WTC11 (cell line): ENCODE measurements around the gene ZC3H8.
"Not testable (repeated sequence)": the region's sequence is repeated elsewhere in the genome, so short reads cannot be mapped to it uniquely, and the experiment has no call there.

Source experiments
- CTCF ChIP-seq: fragments of 200-600 bp; IDR thresholded peaks from 2 replicates; pipeline ENCODE4 v1.8.0; 2022; ENCODE audit warnings: antibody characterized with exemption
- GTF2I ChIP-seq: fragments of 250-450 bp; sonication (Bioruptor Pico); conservative IDR thresholded peaks from 2 replicates; pipeline ENCODE4 v1.4.0; 2021; ENCODE audit warnings: mild to moderate bottlenecking
- KAT7 ChIP-seq: sonication (generic); formaldehyde crosslinking; IDR thresholded peaks from 2 replicates; pipeline ENCODE4 v1.8.1; 2023; ENCODE audit warnings: missing genetic modification reagents, mild to moderate bottlenecking, borderline replicate concordance
- NR3C1 ChIP-seq: sonication (generic); formaldehyde crosslinking; conservative IDR thresholded peaks from 2 replicates; pipeline ENCODE4 v1.8.1; 2023; ENCODE audit warnings: low read depth, mild to moderate bottlenecking, missing genetic modification reagents
- ZNF138 ChIP-seq: sonication (generic); formaldehyde crosslinking; conservative IDR thresholded peaks from 2 replicates; pipeline ENCODE4 v1.8.1; 2022; ENCODE audit warnings: mild to moderate bottlenecking, moderate library complexity, missing genetic modification reagents

DNA sequence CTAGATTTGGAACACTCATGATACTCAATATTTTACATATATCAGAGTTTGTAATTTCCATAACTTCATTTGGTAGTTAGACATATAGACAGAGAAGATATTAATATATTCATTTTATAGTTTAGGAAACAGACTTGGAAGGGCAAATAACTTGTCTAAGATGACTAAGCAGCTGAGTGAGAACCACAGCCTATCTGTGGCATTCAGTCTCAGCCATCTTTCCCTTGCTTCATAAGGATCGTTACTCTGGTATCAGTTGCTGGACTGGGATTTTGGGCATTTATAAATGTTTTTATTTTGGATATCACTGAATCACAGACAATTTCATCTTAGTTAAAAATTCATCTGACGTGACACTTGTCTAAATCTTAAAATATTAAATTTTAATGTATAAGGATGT is 28.7 kb upstream of the ZC3H8 start:
- TF ChIP-seq ZNF138 (CRISPR knock-in tag); GTF2I (CRISPR knock-in tag); NR3C1; KAT7 (CRISPR knock-in tag); CTCF: not testable (repeated sequence)
